GM12864 (cell line): ENCODE results near the gene PRR33.

ENCODE experiments used
- DNase-seq: peaks from one replicate; pipeline ENCODE4 v3.0.0-alpha.2; 2011; ENCODE audit warnings: low read depth
- H3K4me3 ChIP-seq: 2 replicates; pipeline ENCODE4 v1.5.1; 2011; ENCODE audit warnings: mild to moderate bottlenecking, low read depth, low read length, control low read depth
- CTCF ChIP-seq: IDR thresholded peaks from 2 replicates; pipeline ENCODE4 v1.5.1; 2011; ENCODE audit warnings: low read depth, mild to moderate bottlenecking, moderate library complexity, low read length, control low read depth, inconsistent platforms; ENCODE audit errors: missing control alignments

The PRR33 gene

GRCh38 chr11:1847006-1847735, 44.5 kb downstream of the PRR33 start:
- no peak for TF ChIP-seq CTCF
- no peak overlapping the region for H3K4me3 ChIP-seq
- DNase-seq: no peak

GRCh38 chr11:1846453-1846932, 45.2 kb downstream of the PRR33 start:
- no peak for DNase-seq
- H3K4me3 ChIP-seq: no peak overlapping the region
- TF ChIP-seq CTCF: no peak

GRCh38 chr11:1845561-1846452, 45.9 kb downstream of the PRR33 start:
- H3K4me3 ChIP-seq: no peak overlapping the region
- no peak for DNase-seq
- TF ChIP-seq CTCF: no peak

DNA sequence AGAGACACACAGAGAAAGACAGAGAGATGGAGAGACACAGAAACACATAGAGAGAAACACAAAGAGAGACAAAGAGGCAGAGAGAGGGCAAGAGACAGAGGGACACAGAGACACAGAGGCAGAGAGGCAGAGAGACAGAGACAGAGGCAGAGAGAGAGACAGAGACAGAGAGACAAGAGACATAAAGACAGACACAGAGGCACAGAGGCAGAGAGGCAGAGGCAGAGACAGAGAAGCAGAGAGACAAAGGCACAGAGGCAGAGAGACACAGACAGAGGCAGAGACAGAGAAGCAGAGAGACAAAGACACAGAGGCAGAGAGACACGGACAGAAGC, 46.6 kb downstream of the PRR33 start:
- TF ChIP-seq CTCF: no peak
- no peak overlapping the region for H3K4me3 ChIP-seq
- DNase-seq: no peak

- TF ChIP-seq CTCF: no peak
- H3K4me3 ChIP-seq: no peak overlapping the region
- DNase-seq: no peak
Observed at GRCh38 chr11:1844221-1845094, 47.2 kb downstream of the PRR33 start.

DNA sequence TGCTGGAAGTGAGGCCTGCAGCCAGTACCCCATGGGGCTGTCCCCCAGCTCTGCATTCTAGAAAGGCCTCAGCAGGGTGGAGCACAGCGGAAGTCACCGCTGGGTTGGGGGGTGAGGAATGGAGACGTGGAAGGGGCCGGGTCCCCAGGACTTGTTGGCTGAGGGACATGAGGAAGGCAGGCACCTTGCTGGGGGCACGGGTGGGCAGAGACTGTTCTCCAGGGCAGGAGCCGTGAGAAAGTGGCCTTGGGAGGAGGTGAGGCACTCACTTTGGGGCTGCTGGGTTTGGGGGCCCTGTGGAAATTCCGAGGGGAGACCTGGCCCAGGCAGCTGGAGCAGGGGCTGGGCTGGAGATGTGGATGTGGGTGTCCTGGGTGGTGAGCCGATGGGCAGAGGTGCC, 47.9 kb downstream of the PRR33 start:
- no peak overlapping the region for H3K4me3 ChIP-seq
- TF ChIP-seq CTCF: no peak
- DNase-seq: no peak
